Calu3 (cell line): ENCODE measurements around the gene NLGN1. TPM values are rescaled to one million over a fixed set of nuclear protein-coding genes. Genes with fewer than 3 reads are reported as not detected.

Experiments
- BruUV-seq: library from RNA; stranded (reverse); fragments of 400-500 nt; replicated peaks from 2 replicates; lab custom pipeline; 2021; lab: Mats Ljungman, UMichigan
- CTCF ChIA-PET: fragments of 300-600 bp; sonication (Branson Sonifier 250); formaldehyde crosslinking; loops from one replicate; lab custom pipeline; 2022; ENCODE audit warnings: antibody characterized with exemption; lab: Charles Lee
- DNase-seq: peaks from one replicate; pipeline ENCODE4 v3.0.0; 2022
- H3K27ac Mint-ChIP-seq: one replicate; pipeline ENCODE4 v1.8.0; 2022; ENCODE audit warnings: mixed read lengths; ENCODE audit not compliant: unreplicated experiment
- H3K27me3 Mint-ChIP-seq: one replicate; pipeline ENCODE4 v1.8.0; 2022; ENCODE audit warnings: mixed read lengths; ENCODE audit not compliant: unreplicated experiment
- H3K36me3 Mint-ChIP-seq: one replicate; pipeline ENCODE4 v1.8.0; 2022; ENCODE audit warnings: mild to moderate bottlenecking, moderate library complexity, mixed read lengths; ENCODE audit not compliant: insufficient read depth, unreplicated experiment
- H3K4me1 Mint-ChIP-seq: one replicate; pipeline ENCODE4 v1.8.0; 2022; ENCODE audit warnings: mild to moderate bottlenecking, low read depth, mixed read lengths; ENCODE audit not compliant: unreplicated experiment
- H3K4me3 Mint-ChIP-seq: one replicate; pipeline ENCODE4 v1.8.0; 2022; ENCODE audit warnings: mild to moderate bottlenecking, low read depth, moderate library complexity, mixed read lengths; ENCODE audit not compliant: unreplicated experiment
- H3K9me3 Mint-ChIP-seq: one replicate; pipeline ENCODE4 v1.8.0; 2022; ENCODE audit warnings: low read depth, mixed read lengths; ENCODE audit not compliant: unreplicated experiment
- CTCF ChIP-seq: fragments of 200-600 bp; IDR thresholded peaks from one replicate; pipeline ENCODE4 v1.8.0; 2022; ENCODE audit warnings: antibody characterized with exemption; ENCODE audit not compliant: unreplicated experiment
- intact Hi-C: fragments of 100-400 bp; cut with micrococcal nuclease; formaldehyde crosslinking; loops from one replicate; pipeline ENCODE4 v1.10.0; 2022; ENCODE audit not compliant: unreplicated experiment
- total RNA-seq: library from RNA; stranded (reverse); gene quantifications from 2 replicates; pipeline ENCODE4 v1.2.3, GENCODE V29; 2022

Gene NLGN1
- total RNA-seq, 1 experiment from 2014 or later: 2.6 TPM

- Mint-ChIP-seq H3K4me3 (no peak overlapping the region), H3K27ac (no peak overlapping the region), H3K4me1 (peaks cover 7% of the 10 kb centered on the region), H3K27me3 (no peaks in the 10 kb centered on the region), H3K36me3 (no peaks in the 10 kb centered on the region), H3K9me3 (no peaks in the 10 kb centered on the region)
- DNase-seq: no peak
- no TSS peak for BruUV-seq
- intact Hi-C loops: no loop called here
- TF ChIP-seq CTCF: no peak
- CTCF ChIA-PET: no interaction called here
Observed at GRCh38 chr3:173467501-173467900, 70.0 kb downstream of the NLGN1 start.

DNA sequence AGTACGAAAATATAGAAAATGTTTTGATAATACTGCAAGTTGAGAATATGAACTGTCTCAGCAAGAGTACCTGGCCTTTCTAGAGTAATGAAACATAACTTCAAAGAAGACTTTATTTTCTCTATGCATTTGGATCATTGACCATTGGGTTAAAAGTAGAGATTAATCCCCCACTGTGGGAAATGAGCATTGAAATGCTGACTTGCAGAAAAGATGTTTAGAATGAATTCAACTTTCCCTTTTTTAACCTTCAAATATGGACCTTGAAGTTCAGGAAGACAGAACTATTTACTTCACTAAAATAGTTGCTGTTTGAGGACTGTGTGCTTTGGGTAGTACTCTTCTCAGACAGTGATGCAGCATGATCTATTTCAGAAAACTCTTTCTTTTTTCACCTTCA lies 75.7 kb downstream of the NLGN1 start:
- Mint-ChIP-seq H3K9me3 (peaks cover 4% of the 10 kb centered on the region), H3K27ac (no peak overlapping the region), H3K27me3 (no peaks in the 10 kb centered on the region), H3K36me3 (no peaks in the 10 kb centered on the region), H3K4me1 (no peaks in the 10 kb centered on the region), H3K4me3 (no peak overlapping the region)
- intact Hi-C loops: no loop called here
- no peak for TF ChIP-seq CTCF
- no peak for DNase-seq
- BruUV-seq: no TSS peak
- CTCF ChIA-PET: no interaction called here

DNA sequence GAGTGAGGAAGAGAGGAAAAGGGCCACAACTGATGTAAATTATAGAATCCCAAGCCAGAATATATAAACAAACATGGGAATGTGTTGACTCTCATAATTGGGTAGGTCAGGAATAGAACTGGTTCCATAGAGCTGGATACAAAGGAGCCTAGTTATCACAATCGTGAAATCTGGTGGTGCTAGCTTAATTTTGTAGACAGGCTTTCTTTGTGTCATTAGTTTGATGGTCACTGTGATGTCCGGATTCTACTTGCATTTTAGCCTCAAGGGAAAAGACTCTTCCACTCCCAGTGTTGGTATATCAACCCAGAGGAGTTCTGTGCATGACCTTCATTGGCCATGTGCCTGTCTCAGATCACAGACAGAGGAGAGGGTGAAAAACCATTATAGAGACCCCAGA lies 81.8 kb downstream of the NLGN1 start:
- CTCF ChIA-PET: interaction anchor here (1.1 kb wide), 1 partner anchor 84 kb away, joined by 4 read pairs; no protein-coding TSS in a partner anchor
- intact Hi-C loops: no loop called here
- peaks cover 6% of the 10 kb centered on the region for H3K9me3 Mint-ChIP-seq
- no TSS peak for BruUV-seq
- H3K4me1 Mint-ChIP-seq: no peaks in the 10 kb centered on the region
- DNase-seq: no peak
- H3K27me3 Mint-ChIP-seq: no peaks in the 10 kb centered on the region
- H3K36me3 Mint-ChIP-seq: no peaks in the 10 kb centered on the region
- no peak overlapping the region for H3K4me3 Mint-ChIP-seq
- no peak for TF ChIP-seq CTCF
- no peak overlapping the region for H3K27ac Mint-ChIP-seq

- no peaks in the 10 kb centered on the region for H3K27me3 Mint-ChIP-seq
- H3K36me3 Mint-ChIP-seq: no peaks in the 10 kb centered on the region
- intact Hi-C loops: no loop called here
- DNase-seq: no peak
- peaks cover 3% of the 10 kb centered on the region for H3K9me3 Mint-ChIP-seq
- no peak overlapping the region for H3K4me3 Mint-ChIP-seq
- no TSS peak for BruUV-seq
- no peak overlapping the region for H3K27ac Mint-ChIP-seq
- CTCF ChIA-PET: no interaction called here
- no peaks in the 10 kb centered on the region for H3K4me1 Mint-ChIP-seq
- no peak for TF ChIP-seq CTCF
Observed at GRCh38 chr3:173501931-173502489, 104.5 kb downstream of the NLGN1 start.
